ENCODE results near the gene KRT81. TPM values are rescaled to one million over a fixed set of nuclear protein-coding genes. Genes with fewer than 3 reads are reported as not detected.

The KRT81 gene
- total RNA-seq, 4 donors from 2014 or later = not detected

DNA sequence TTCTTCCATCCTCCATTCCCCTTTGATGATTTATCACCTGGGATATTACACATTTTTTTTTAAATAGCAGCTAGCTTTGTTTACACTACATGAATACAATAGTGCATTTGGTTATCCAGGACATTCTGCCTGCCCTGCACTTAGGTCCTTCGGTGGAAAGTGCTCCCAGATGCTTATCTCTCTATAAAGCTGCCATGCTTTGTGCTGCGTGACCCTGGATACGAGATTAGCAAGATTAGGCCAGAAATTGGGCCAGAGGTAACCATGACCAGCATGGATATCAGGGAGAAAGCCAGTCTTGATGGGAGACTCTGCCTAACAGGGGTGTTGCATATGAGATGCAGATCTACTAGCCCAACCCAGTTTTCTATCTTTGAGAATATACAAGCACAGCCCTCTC lies 42.0 kb upstream of the KRT81 start:
- no peak for TF ChIP-seq CTCF (IDR thresholded peaks at IDR 0.05)
- ATAC-seq (ENCODE audit: low FRiP score) (no peak), DNase-seq (ENCODE audit: low spot score) (no peak)

DNA sequence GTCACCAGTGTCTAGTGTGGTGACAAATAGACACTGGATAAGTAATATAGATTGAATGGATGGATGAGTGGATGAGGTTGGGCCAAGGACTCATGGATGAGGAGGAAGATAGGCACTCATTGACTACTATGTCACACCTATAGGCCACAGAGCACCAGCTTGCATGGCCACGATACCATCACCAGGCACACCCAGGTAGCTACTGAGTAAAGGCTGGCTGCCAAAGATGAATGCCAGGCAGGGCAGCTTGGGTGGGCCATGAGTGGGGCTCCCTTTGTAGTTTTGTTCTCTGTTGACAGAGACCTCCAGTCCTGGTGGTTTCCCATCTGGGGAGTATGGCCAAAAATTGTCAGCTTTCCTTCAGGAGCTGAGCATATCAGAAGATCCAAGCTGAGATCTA lies 41.0 kb upstream of the KRT81 start:
- ATAC-seq (ENCODE audit: low FRiP score) = no peak
- TF ChIP-seq CTCF (IDR thresholded peaks at IDR 0.05) = no peak
- DNase-seq (ENCODE audit: low spot score) = no peak

DNA sequence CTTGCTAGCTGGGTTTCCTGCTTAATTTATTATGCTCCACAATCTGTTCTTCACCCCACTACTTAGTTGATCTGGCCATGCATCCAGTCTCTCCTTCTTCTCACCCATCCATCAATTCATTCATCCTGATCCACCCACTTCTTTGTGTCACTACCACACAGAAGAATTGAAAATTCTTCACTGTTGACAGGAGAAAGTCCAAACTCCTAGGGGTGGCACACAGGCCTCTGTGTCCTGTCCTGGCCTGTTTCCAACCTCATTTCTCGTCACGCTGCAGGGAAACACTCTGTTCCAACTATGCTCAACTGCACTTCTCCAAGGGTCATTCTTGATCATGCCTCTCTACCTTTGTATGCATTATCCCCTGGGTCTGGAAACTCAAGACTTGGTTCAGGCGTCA lies 40.5 kb upstream of the KRT81 start:
- DNase-seq (ENCODE audit: low spot score) (no peak), ATAC-seq (ENCODE audit: low FRiP score) (no peak)
- no peak for TF ChIP-seq CTCF (IDR thresholded peaks at IDR 0.05)

DNA sequence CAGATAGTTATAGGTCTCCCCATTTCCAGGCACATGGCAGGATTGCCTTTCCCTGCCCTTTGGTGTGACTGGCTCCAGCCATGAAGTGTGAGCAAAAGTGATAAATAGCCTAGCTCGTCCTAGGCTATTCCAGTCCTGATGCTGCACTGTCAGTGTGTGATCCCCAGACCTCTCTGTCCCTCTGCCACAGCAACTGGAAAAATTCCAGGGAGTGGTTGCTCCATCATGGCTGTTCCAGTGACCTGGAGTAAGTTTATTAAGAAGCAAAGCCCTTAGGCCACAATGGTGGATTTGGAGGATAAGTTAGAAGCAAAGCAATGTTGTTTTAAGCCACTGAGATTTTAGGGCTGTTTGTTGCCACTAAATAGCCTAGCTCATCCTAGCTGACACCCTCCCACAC lies 39.7 kb upstream of the KRT81 start:
- DNase-seq (ENCODE audit: low spot score) = no peak
- no peak for TF ChIP-seq CTCF (IDR thresholded peaks at IDR 0.05)
- no peak for ATAC-seq (ENCODE audit: low FRiP score)

- TF ChIP-seq CTCF (IDR thresholded peaks at IDR 0.05) = no peak
- no peak for DNase-seq (ENCODE audit: low spot score)
- ATAC-seq (ENCODE audit: low FRiP score) = no peak
These were observed 36.6 kb upstream of the KRT81 start for GRCh38 chr12:52327830-52328500.

DNA sequence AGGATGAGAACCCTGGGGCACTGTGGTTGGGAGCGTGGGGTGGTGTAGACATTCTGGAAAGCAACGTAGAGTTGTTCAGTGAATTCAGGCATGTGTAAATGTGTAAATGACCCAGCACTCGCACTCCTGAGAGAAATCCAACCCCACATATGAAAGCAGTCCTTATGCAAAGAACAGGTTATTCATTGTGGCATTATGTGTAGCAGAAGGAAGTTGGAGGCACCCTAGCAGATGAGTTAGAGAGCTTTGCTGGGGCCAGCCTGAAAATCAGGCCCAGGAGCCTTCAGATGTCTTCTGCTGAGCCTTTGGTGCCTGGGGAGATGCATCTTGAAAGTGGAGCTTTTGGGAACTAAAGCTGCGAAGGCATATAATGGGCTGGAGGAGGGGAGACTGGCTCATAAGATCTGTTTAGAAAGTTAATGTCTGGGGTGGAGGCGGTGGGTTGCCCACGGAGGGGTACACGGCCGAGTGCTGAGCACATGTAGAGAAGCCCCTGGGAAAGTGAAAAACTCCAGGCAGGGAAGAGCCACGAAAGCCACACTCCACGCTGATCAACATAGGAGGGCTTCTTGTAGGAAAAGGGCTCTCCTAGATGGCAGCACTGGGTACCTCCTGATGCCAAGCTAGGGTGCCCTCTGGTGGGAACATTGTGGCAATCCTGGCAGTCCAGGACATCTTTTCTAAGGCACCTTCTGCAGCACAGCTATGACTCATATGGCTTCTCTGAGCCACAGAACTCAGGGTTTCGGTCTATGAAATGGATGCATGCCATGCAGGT lies 35.9 kb upstream of the KRT81 start:
- TF ChIP-seq CTCF (IDR thresholded peaks at IDR 0.05) = peak in 1 of 3 donors; percentile 41
- peak; percentile 95 for ATAC-seq (ENCODE audit: low FRiP score)
- peak; percentile 44 for DNase-seq (ENCODE audit: low spot score)

GRCh38 chr12:52324153-52324444 lies 32.8 kb upstream of the KRT81 start:
- TF ChIP-seq CTCF (IDR thresholded peaks at IDR 0.05) = no peak
- ATAC-seq (ENCODE audit: low FRiP score) (no peak), DNase-seq (ENCODE audit: low spot score) (no peak)
